GM12801 (cell line): ENCODE data around the gene IRF7.

Source experiments
- CTCF ChIP-seq: IDR thresholded peaks from one replicate; pipeline ENCODE4 v1.5.1; 2011; ENCODE audit warnings: control low read depth; ENCODE audit not compliant: insufficient read length; ENCODE audit errors: extremely low read depth

The IRF7 gene

GRCh38 chr11:611001-611996 lies 4.5 kb downstream of the IRF7 start:
- no peak for TF ChIP-seq CTCF

- TF ChIP-seq CTCF, result no peak
Measured at GRCh38 chr11:610146-610801, 5.5 kb downstream of the IRF7 start.

- no peak for TF ChIP-seq CTCF
Measured at GRCh38 chr11:609341-609811, 6.4 kb downstream of the IRF7 start.

- no peak for TF ChIP-seq CTCF
Measured at GRCh38 chr11:608791-609251, 6.9 kb downstream of the IRF7 start.

GRCh38 chr11:607971-608659 lies 7.6 kb downstream of the IRF7 start:
- no peak for TF ChIP-seq CTCF

- no peak for TF ChIP-seq CTCF
Measured at GRCh38 chr11:607020-607780, 8.6 kb downstream of the IRF7 start.
